T-helper 9 cell (primary cell): ENCODE results near the gene STARD5.
"Not testable (repeated sequence)": the region's sequence is repeated elsewhere in the genome, so short reads cannot be mapped to it uniquely, and the experiment has no call there.

Source experiments
- DNase-seq: peaks from one replicate; pipeline ENCODE4 v3.0.0-alpha.2; 2020

The STARD5 gene

DNA sequence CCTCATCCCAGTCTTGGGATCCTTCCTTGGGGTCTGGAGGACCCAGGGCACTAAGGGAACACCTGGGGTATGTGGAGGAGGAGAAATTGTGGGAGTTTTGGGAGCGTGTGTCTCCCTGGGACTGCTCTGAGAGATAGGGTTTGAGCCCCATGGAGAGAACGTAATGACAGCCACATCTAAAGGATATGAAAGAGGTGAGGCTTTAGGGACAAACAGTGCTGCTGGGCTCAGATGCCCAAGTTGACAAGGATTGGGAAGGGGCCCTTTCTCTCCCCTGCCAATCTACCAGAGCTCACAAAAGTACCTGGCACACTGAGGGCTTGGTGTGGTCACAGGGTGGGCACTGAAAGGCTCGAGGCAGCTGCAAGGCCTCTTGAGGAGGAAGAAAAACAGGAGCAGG lies 13.3 kb upstream of the STARD5 start:
- no peak for DNase-seq

DNA sequence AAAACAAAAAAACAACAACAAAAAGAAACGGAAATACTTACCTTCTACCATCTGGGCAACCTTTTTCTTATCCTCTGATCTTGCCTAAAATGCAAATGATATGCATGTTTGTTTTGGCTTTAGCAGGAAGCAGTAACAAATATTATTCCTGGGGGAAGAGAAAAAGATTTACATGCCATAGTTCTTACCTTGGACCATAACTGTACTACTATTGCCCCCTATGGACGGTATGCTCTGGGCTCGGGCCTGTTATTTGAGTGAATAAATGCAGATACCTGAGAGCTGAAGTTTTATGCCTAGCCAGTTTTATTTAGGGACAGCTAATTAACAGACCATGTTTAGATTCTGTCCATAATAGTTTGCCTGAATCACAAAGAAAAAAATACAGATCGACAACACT lies 12.6 kb upstream of the STARD5 start:
- peak; percentile 16 for DNase-seq

DNA sequence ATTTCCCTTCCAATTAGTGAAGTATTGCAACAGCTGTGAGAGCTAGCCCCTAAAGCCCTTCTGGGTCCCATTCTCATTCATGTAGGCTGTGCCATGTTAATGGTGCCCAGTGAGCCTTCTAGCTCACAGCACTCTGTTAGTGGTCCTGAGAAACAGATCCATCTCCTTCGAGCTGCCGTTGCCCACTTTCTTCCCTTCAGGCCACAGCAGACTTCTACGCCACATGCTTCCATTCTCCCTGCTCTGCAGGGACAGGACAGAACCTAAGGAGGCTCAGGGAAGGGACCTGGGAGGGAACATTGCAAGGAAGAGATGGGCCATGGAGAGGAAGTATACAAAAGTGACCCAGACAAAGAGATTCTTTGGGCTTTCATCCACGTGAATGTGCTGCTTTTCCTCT lies 11.7 kb upstream of the STARD5 start:
- no peak for DNase-seq

DNA sequence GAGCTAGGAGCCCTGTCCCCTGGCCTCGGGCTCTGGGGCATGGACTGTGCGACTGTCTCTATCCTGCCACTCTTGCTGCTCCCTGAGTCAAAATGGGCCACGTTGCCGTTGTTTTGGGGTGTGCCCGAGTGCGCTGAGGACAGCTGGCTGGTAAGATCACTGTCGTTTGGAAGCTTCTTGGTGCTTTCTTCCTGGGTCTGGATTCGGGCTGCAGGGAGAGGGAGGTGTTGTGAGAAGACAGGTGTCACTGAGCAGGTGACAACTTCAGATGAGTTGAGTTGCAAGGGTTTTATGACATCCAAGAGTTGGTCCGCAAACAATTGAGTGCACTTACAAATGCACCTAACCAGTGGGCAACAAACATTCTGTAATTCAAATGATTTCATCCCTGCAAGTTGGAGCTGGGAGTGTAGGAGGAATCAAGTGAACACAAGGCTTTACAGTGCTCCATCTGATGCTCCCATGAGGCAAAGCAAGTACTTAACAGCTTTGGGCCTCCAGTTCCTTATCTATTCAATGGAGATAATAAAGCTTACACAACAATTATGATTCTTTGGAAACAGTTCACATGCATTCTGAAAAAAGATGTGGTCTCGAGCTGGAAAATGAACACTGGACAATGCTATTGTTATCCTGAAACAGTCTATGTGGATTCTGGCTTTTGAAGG lies 11.0 kb upstream of the STARD5 start:
- no peak for DNase-seq

DNA sequence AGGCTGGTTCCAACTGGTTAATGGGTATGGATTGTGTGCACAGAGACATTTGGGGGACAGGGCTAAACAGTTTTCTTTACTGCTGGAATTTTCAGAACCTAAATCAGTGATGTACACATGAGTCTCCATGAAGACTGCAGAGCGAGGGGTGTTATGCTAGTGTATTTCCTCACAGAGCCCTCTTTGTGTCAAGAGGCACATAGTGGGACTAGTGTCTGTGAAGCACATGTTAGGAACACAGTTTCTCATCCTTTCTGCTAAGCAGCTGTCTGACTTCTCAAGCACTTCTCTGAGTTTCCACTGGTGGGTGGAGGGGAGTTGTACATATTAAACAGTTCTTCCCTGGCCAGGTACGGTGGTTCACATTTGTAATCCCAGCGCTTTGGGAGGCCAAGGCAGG lies 9.4 kb upstream of the STARD5 start:
- DNase-seq = no peak

DNA sequence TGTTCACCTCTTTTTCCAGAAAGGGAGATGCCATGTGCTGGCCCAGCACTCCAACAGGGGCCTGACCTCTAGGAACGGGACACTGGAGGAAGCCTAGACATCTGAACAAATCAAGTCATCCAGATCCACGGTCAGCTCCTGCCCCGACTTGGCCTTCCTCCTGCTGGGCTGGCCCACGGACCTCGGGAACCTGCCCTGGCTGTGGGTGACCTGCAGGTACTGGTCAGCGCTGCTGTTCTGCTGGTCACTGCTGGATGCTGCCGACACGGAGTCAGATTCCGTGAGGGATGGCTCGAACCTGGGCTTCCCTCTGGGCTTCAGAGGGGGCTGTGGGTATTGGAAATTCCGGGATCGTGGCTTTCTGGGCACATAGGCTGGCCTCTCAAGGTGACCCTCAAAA lies 8.4 kb upstream of the STARD5 start:
- DNase-seq = no peak

DNA sequence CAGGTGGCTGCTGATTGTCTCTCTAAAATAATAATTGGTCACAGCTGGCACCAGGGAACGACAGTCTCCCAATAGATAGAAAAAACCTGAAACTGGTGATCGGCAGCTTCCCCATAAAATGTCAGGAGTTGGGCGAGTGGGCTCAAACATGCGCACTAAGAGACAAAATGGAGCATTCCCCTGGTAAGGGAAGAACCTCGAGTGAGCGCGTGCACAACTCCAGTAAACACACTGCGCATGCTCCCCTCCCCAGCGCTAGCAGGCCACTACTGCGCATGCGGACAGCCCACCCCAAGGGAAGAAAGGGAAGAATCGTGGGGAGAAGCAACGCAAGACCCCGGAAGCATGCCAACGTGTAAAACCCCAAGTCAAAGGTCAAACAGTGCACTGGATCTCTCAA lies 7.7 kb upstream of the STARD5 start:
- no peak for DNase-seq

GRCh38 chr15:81331141-81331540 lies 7.2 kb upstream of the STARD5 start:
- not testable (repeated sequence) for DNase-seq

- DNase-seq = no peak
Observed at GRCh38 chr15:81330366-81331090, 6.6 kb upstream of the STARD5 start.

GRCh38 chr15:81329446-81329845 lies 5.5 kb upstream of the STARD5 start:
- DNase-seq = no peak

DNA sequence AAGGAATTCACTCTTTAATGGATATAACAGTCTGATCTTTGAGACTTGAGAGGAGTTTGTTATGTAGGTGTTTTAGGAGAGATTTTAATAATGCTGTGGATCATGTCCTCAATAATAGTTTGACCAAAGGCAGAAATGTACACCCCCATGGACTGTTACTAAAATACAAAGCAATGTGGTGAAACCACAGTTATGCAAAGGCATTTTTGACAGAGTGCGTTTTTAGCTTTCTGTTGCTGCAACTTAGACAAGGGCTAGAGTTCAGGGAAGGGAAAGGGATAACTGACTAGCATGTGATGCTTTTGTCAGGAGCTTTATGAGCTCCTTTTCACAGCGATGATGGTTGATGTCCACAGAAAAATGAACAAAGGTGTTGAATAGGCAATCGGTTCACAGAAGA lies 3.6 kb upstream of the STARD5 start:
- no peak for DNase-seq

DNA sequence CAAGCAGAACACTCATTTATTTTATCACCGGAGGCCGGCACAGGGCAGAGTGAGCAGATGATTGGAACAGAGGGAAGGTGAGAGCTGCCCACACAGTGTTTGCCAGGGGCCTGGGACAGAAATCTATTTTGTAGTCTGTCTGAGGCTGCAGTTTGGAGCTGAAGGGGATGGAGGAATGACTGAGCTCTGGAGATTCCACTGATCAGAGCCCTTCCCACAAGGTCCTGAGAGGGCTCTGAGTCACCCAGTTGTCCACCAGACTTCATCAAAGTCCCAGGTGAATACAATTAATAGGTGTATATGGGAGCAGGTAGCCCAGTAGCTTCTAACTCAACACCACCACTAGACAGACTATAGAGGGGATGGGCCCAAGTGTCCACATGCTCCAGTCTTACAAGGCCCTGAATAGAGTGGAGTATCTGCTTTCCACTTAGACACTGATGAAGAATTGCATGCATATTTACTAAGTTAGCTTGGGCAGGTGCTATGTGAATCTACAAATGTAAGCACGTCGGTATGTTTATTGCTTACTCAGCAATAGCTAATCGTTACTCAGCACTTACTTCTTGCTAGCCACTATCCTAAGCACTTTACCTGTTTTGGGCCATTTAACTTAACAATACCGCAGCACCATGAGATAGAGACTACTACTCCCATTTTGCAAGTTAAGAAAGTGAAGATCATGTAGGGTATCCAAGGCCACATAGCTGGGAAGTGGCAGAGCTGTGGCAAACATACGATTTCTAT lies 2.7 kb upstream of the STARD5 start:
- DNase-seq = no peak

DNA sequence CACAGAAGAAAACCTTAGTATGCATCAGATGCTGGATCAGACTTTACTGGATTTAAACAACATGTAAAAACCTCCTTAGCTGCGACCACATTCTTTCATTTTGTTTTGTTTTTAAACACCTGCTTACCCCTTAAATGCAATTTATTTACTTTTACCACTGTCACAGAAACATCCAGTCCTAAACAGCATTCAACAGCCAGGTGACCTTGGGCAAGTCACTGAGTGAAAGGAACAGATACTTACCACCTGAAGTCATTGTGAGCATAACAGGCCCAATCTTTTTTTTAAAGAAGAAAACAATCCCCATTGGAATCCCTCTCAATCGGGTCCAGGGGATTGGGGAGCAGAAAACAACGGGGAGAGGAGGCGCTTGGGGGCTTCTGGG lies 390 bp downstream of the STARD5 start:
- no peak for DNase-seq

- DNase-seq = no peak
Observed at GRCh38 chr15:81322676-81323253, 1.2 kb downstream of the STARD5 start.

GRCh38 chr15:81321667-81322066 lies 2.3 kb downstream of the STARD5 start:
- no peak for DNase-seq

GRCh38 chr15:81317642-81318017 lies 6.3 kb downstream of the STARD5 start:
- no peak for DNase-seq

- no peak for DNase-seq
Observed at GRCh38 chr15:81316267-81316666, 7.7 kb downstream of the STARD5 start.

GRCh38 chr15:81315452-81316175 lies 8.3 kb downstream of the STARD5 start:
- DNase-seq = no peak

- DNase-seq = no peak
Observed at GRCh38 chr15:81314378-81314777, 9.6 kb downstream of the STARD5 start.

GRCh38 chr15:81313686-81314085 lies 10.3 kb downstream of the STARD5 start:
- no peak for DNase-seq

GRCh38 chr15:81312790-81313543 lies 11.0 kb downstream of the STARD5 start:
- DNase-seq = no peak

- DNase-seq = no peak
Observed at GRCh38 chr15:81311752-81312464, 12.0 kb downstream of the STARD5 start.
